Measurements from ENCODE around the gene CCL19.

CCL19 gene

GRCh38 chr9:34693560-34693959, 2.5 kb upstream of the CCL19 start:
- no peak for DNase-seq

DNA sequence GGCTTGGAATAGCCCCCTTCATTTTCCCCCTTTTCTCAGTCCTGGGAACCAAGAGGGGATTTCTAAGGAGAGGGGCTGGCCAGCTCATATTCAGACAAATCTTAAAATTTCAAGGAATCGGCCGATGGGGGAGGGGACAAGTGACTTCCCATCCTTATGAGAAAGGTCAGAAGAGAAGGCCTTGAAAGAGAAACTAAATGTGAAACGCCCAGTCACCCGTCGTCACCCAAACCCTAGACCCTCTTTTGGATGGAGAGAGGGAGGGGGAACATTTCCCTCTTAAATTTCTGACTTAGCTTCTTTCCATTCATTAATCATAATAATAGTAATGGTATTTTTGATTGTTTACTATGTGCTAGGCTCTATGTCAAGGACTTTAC, 850 bp upstream of the CCL19 start:
- DNase-seq = no peak

DNA sequence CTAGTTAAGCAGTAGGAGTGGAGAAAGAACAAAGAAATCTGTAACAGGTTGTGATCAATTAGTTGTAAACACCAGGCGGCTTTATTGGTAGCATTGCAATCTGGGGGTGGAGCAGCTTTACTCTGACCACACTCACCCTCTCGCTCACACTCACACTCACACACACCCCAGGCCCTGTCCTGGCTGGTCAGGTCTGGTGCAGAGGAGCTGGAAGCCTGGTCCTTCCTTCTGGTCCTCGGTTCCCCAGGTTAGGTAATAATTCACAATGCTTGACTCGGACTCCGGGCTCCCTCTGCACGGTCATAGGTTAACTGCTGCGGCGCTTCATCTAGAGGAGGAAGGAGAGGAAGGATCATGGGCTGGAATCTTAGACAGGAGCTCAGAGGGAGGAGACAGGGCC, 1.6 kb downstream of the CCL19 start:
- no peak for DNase-seq

DNA sequence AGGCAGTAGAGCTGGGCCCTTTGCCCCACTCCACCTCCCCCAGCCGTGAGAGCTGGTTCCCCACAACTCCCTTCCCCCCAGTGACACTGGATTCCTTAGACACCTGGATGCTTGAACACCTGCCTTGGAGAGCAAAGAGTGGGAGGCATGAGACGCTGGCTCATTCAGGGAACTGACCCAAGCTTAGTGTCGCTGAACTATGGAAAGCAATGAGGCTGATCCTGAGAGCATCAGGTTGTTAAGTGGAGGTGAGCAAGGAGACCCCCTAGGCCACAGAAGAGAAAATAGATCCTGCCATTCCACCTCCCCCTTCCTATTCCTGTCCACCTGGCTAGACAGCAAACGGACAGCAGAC, 2.0 kb downstream of the CCL19 start:
- no peak for DNase-seq

- DNase-seq = no peak
These were observed 2.6 kb downstream of the CCL19 start for GRCh38 chr9:34688329-34689115.

GRCh38 chr9:34687276-34688030, 3.6 kb downstream of the CCL19 start:
- no peak for DNase-seq

DNA sequence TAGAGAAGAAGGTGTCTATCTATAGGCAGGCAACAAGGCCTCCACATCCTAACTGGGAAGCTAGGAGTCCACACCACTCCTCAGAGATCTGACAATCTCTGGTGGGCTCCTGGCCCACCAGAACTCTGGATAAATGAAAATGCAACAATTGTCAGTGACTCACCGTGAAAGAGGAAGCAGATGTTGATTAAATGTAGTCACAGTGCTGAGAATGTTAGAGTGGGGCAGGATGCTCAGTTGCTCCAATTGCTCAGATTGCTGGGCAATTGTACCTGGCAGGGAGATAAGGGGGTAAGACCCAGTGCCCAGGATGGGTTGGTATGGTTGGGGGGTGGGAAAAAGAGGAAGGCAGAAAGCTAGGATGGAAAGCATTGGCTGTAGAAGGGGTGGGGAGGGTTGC, 4.3 kb downstream of the CCL19 start:
- no peak for DNase-seq

DNA sequence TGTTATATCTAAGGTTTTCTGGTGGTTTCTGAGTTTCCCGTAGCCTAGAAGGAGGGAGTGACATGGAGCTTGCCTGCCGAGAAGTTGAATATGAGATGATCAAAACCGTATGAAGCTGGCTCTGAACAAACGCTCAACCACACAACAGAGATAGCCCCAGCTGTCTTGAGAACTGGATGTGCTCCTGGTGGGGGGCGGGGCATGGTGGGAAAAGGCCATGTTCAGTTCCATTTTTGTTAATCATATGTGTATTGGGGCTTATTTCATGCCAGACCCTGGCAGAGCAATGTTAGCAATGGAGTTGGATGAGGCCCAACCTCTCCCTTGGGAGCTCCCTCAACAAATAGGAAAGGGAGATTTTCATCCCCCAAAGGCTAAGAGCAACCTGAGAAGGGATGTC, 4.8 kb downstream of the CCL19 start:
- DNase-seq = no peak

DNA sequence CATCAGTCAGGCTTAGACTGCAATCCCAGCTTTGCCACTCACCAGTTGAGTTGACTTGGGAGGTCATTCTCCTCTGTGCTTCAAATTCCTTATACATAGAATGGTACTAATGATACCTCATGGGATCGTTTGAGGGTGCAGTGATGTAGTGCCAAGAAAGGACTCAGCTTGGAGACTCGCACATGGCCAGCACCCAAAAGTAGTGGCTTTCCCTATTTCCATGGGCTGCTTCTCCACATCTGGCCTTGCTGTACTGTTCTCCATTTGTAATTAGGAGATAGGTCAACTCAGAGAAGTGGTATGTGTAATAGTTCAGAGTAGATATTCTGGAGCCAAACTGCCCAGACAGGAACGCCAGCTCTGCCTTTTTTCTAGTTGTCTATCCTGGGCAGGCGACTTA, 5.5 kb downstream of the CCL19 start:
- no peak for DNase-seq

DNA sequence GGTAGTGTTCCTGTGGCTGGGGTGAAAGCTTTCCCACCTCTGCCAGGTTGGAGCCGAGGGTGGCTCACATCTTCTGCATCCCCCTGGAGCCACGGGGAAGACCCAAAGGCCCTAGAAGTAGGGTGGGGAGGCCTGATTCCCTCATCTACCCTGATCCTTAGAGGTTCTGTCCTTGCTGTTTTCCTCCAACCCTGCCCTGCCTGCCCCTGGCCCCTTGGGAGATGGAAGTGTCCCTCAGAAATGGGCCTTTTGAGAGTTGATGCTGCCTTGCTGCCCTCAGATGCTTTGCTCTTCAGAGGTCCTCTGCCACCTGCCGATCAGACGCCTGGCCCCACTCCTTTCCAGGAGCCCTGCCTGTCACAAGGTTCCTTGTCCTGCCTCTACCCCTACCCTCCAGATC, 6.3 kb downstream of the CCL19 start:
- DNase-seq = no peak

DNA sequence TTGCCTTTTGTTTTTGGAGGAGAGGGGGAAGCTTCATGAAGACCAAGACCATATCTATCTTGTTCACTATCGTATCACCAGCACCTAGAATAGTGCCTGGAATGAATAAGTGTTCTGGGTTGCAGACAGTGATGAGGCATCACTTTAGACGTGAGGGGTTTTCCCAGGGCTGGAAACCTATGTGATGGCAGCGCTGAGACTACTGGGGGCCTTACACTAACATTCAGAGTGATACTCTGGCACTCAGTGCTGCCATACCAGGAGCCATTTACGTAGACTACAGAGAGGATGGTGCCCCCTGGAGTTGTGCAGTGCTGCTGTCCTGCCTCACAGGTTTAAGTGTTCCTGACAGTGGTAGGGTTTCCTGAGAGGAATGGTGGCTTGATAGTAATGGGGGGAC, 6.9 kb downstream of the CCL19 start:
- peak; percentile 17 for DNase-seq

DNA sequence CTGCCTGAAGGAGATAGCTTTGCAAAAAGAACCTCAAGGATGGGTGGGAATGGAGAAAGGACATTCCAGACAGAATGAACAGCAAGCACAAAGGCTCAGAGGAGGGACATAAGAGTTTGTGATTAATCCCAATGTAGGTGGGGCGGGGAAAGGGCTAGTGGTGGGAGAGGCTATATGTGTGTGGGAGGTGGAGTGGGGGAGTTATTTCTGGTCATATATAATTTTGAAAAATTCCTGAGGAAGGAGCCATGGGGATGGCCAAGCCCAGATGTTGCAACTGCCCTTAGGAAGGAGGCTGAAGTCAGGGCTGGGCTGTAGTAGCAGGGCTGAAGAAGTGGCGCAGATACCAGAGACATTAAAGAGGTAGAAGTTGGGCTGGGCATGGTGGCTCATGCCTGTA, 15.2 kb downstream of the CCL19 start:
- no peak for DNase-seq

DNA sequence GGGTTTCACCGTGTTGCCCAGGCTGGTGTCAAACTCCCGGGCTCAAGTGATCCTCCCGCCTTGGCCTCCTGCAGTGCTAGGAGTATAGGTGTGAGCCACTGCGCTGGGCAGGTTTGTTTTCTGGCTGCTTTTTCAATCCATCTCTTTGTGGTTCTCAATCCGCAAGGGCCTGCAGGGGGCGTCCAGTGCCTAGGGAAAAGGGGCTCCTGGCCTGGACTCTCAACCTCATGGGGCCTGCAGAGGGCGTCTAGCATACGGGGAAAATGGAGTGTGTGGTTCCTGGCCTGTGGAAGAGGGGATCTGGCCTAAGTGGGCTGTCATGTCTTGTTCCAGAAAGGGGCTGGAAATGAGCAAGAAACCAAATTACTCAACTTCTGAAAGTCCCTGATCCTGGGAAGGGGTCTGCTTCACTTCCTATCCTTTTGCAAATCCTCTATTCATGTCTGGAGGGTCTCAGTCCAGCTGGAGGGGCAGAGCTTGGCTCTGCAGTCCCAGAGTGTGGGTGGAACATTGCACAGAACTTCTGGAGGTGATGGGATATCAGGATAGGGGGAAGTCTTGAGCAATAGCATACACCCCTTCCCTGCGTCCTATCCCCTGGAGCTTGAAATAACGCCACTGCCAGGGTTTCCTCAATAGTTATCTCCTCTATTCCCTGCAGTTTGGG, 15.9 kb downstream of the CCL19 start:
- DNase-seq = peak; percentile 23

GRCh38 chr9:34674440-34674839, 16.6 kb downstream of the CCL19 start:
- no peak for DNase-seq

- DNase-seq = no peak
These were observed 19.8 kb downstream of the CCL19 start for GRCh38 chr9:34671307-34671706.

- DNase-seq = no peak
These were observed 21.1 kb downstream of the CCL19 start for GRCh38 chr9:34669809-34670562.

DNA sequence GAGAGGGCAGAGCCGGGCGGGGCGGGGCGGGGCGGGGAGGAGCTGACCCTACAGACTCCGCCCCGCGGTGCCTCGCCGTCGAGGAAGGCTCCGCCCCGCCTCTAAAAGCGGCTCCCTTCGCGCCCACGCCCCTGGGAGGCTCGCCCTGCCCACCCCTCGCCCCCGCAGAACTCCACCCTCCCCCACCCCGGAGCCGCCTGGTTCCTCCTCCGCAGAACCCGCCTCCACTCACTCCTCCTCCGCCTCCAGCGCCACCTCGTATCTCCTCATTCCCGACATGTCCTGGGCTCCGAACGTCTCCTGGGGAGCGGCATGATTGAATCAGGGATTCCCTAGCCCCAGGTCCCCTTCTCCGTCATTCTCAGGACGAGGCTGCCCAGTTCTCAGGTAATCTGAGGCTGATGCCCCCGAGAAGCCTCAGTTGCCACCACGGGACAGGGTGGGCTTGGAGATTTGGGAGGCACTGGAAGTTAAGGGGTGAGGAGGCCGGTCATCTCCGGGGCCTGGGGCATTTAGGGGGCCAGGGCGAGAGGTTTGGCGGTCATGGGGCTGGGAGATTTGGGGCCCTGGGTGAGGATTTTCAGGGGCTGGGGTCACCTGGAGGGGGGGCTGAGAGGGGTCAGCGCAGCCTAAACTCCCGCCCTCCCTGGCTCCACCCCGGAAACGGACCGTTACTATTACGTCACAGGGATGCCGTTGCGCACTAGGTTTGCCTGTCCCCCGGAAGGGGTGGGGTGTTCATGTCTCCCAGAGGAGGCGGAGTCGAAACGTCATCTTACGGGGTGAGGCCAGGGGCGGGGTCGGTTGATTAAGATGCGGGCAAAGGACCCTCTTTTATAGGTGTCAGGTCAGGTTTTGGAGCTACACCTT, 25.5 kb downstream of the CCL19 start:
- DNase-seq = peak; percentile 81

DNA sequence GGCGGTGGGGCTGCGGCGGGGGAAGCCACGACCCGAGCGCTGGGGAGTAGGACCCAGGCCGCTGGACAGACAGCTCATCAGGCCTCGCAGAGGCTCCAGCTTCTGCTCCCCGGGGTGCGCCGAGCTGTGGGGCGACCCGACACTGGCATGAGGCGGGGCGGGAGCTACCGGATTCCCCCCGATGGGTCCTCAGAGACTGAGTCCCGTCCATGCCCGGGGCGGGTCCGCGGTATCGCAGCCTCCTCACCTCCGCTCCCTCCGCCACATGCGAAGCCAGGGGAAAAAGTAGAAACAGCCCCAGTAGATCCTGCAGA, 26.1 kb downstream of the CCL19 start:
- no peak for DNase-seq

- DNase-seq = peak; percentile 56
These were observed 26.6 kb downstream of the CCL19 start for GRCh38 chr9:34664281-34665066.

DNA sequence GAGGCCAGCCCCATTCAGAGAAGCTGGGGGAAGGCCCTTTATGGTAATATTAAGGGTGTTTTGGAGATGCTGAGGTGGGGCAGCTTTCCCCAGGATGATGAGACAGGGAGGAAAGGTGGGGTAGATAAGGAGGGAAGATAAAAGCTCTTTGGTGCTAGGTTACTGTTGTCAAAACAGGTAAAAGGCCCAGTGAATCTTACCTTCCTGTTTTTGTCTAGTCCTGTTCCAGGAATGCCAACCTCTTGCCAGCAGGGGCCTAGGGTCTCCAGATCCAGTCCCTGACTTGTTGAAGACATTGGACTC, 27.8 kb downstream of the CCL19 start:
- DNase-seq = no peak

GRCh38 chr9:34662526-34663302, 28.4 kb downstream of the CCL19 start, which contains the start of gene CCL27:
CCL27 (minus strand) TSS chr9:34662657; CDS start chr9:34662633, 24 bp downstream.
- no peak for DNase-seq

Data from stimulated activated naive CD4-positive, alpha-beta T cell treated with Interleukin-2 at 50 U/mL for 16 hours (primary cell).